ENCODE measurements around the gene IFT172. TPM values are rescaled to one million over a fixed set of nuclear protein-coding genes. Genes with fewer than 3 reads are reported as not detected.
A peak's percentile ranks its signal among the peaks of the same experiment; 100 is the strongest.

The IFT172 gene
- total RNA-seq, 2 donors from 2014 or later: 10.5 to 18.6 TPM

GRCh38 chr2:27498975-27499374, 9.4 kb upstream of the IFT172 start:
- H3K36me3 Mint-ChIP-seq (ENCODE audit: low read depth): no peaks in the 10 kb centered on the region
- no peaks in the 10 kb centered on the region for H3K9me3 Mint-ChIP-seq
- H3K27me3 Mint-ChIP-seq: peaks cover 35% of the 10 kb centered on the region
- H3K4me1 Mint-ChIP-seq: no peaks in the 10 kb centered on the region
- no peak overlapping the region for H3K4me3 Mint-ChIP-seq
- no peak overlapping the region for H3K27ac Mint-ChIP-seq
- ATAC-seq (replicated peaks): no peak

DNA sequence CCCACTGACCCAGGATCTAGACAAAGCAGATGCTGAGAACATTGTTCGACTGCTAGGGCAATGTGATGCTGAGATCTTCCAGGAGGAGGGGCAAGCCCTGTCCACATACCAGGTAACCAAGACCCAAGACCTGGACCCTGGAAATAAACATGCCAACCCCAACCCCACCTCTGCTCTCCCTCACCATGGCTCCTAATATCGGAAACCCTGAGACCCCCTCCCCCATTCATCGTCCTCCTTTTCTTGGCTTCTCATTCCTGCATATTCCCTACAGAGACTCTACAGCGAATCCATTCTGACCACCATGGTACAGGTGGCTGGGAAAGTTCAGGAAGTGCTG, 7.7 kb upstream of the IFT172 start:
- no peak overlapping the region for H3K4me3 Mint-ChIP-seq
- no peak for ATAC-seq (replicated peaks)
- no peaks in the 10 kb centered on the region for H3K9me3 Mint-ChIP-seq
- peaks cover 39% of the 10 kb centered on the region for H3K27me3 Mint-ChIP-seq
- H3K27ac Mint-ChIP-seq: no peak overlapping the region
- H3K36me3 Mint-ChIP-seq (ENCODE audit: low read depth): no peaks in the 10 kb centered on the region
- H3K4me1 Mint-ChIP-seq: no peaks in the 10 kb centered on the region

- H3K27ac Mint-ChIP-seq: no peak within 1 kb of the TSS
- no peaks in the 10 kb centered on the region for H3K9me3 Mint-ChIP-seq
- H3K27me3 Mint-ChIP-seq: peaks cover 39% of the 10 kb centered on the region
- H3K36me3 Mint-ChIP-seq (ENCODE audit: low read depth): no peaks in the 10 kb centered on the region
- H3K4me1 Mint-ChIP-seq: no peaks in the 10 kb centered on the region
- no peak for ATAC-seq (replicated peaks)
- H3K4me3 Mint-ChIP-seq: peak within 1 kb of the TSS; percentile 69
These were observed 7.1 kb upstream of the IFT172 start, which contains the start of gene GCKR for GRCh38 chr2:27496357-27497287. TSS of gene GCKR (plus strand) at chr2:27496839. CDS start at chr2:27496905, 66 bp downstream.

GRCh38 chr2:27495840-27496356, 6.4 kb upstream of the IFT172 start:
- H3K9me3 Mint-ChIP-seq: no peaks in the 10 kb centered on the region
- no peak overlapping the region for H3K27ac Mint-ChIP-seq
- peaks cover 39% of the 10 kb centered on the region for H3K27me3 Mint-ChIP-seq
- no peaks in the 10 kb centered on the region for H3K4me1 Mint-ChIP-seq
- ATAC-seq (replicated peaks): no peak
- H3K4me3 Mint-ChIP-seq: peak overlapping the region; percentile 69
- H3K36me3 Mint-ChIP-seq (ENCODE audit: low read depth): no peaks in the 10 kb centered on the region

DNA sequence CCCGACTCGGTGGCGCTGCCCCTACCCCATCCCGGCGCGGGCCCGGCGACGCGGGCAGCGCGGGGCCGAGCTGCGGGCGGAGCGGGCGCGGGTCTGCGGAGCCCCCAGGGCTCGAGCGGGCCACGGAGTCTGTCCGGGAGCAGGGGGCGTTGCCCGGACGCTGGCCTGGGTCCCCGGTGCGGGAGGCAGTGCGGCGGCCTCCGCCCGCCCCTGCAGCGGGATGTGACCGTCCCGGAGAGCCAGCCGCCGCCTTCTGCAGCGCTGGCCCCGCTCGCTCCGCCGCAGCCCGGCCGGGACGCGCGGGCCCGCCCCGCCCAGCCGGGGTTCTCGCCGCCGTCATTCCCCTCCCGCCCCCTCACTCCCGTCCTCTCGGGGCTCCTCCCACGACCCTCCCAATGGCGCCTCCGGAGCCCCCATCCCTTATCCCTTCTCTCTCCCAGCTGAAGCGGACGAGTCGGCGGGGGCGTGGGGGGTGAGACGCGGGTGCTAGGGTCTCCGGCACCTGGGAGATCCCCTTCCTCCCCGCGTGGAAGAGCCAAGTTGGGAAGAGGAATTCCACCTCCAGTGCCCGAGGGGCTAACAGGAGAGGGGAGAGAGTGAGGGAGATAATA, 5.5 kb upstream of the IFT172 start, which contains the start of gene FNDC4:
Gene FNDC4, minus strand, starts transcription at position 257 of the 611 bp plus-strand sequence. CDS start 521 bp downstream, outside the sequence.
- ATAC-seq (replicated peaks): peak; percentile 65
- peaks cover 39% of the 10 kb centered on the region for H3K27me3 Mint-ChIP-seq
- no peaks in the 10 kb centered on the region for H3K36me3 Mint-ChIP-seq (ENCODE audit: low read depth)
- H3K4me3 Mint-ChIP-seq: peak within 1 kb of the TSS; percentile 69
- peaks cover 2% of the 10 kb centered on the region for H3K4me1 Mint-ChIP-seq
- H3K9me3 Mint-ChIP-seq: no peaks in the 10 kb centered on the region
- no peak within 1 kb of the TSS for H3K27ac Mint-ChIP-seq

DNA sequence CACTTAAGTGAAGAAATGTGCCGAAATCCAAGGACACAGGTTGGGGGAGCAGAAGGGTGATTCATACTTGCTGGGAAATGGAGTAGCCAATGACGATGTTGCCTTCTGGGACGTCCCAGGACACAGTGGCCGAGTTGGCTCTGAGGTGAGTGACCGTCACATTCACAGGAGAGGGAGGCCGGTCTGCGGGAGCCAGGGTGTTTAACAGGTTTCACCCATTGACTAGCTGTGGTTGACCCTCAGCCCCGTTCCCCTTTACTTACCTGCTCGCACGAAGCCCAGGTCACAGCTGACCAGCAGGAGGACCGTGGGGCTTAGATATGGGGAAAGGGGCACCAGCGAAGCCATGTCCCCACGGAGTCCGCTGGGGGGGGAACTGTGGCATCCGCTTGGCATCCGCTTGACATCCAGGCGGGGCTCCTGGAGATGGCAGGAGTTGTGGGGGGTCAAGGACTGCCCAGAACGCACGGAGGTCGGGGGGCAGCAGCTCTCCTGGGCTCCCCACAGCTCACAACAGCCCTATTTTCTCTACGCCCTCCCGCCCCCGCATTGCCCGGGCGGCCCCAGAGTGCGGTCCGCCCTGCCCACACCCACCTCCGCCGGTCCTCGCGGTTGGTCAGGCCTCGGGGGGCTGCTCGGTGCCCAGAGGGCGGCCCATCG, 4.9 kb upstream of the IFT172 start:
- no peak for ATAC-seq (replicated peaks)
- Mint-ChIP-seq H3K4me1 (peaks cover 8% of the 10 kb centered on the region), H3K9me3 (no peaks in the 10 kb centered on the region), H3K36me3 (ENCODE audit: low read depth) (no peaks in the 10 kb centered on the region), H3K4me3 (peak overlapping the region; percentile 56), H3K27me3 (peaks cover 38% of the 10 kb centered on the region), H3K27ac (no peak overlapping the region)

- no peak for ATAC-seq (replicated peaks)
- Mint-ChIP-seq H3K27me3 (peaks cover 35% of the 10 kb centered on the region), H3K36me3 (ENCODE audit: low read depth) (no peaks in the 10 kb centered on the region), H3K4me3 (peak overlapping the region; percentile 56), H3K4me1 (peaks cover 9% of the 10 kb centered on the region), H3K9me3 (no peaks in the 10 kb centered on the region), H3K27ac (no peak overlapping the region)
These were observed 4.4 kb upstream of the IFT172 start for GRCh38 chr2:27493948-27494283.

DNA sequence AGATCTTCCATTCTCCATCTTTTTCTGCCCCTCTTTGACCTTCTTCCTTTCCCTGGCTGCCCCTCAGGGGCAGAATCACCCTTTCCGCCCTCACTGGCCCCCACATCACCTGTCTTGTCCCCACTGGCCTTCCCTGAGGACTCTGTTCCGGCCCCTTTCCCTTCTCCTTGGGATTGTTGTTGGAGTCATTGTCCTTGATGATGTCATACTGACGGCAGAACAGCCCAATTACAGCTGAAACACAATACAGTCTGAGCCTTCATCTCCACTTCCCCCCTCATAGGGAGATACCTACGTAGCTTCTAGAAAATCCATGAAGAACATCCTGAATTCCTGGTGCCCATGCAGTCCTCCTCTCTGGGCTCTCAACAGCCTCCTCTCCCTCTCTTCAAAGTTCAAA, 3.0 kb upstream of the IFT172 start:
- Mint-ChIP-seq H3K4me3 (no peak overlapping the region), H3K9me3 (no peaks in the 10 kb centered on the region), H3K36me3 (ENCODE audit: low read depth) (no peaks in the 10 kb centered on the region), H3K27ac (no peak overlapping the region), H3K4me1 (peaks cover 9% of the 10 kb centered on the region), H3K27me3 (peaks cover 25% of the 10 kb centered on the region)
- ATAC-seq (replicated peaks): no peak

DNA sequence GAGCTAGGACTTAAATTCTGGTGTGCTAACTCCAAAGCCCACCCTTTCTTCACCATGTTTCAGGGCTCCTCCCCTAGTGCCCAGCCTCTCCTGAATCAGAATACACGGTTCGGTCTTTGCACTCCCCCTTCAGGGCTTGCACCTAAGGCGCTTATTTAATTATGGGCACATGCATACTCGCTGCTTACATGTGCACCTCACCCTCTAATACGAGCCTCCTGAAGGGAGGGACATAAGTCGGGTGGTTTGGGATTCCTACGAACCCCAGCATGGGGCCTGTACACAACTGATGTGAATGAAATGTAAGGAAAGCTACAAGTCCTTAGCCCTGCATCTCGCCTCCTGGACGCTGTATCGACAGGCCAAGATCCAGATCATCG, 435 bp downstream of the IFT172 start:
- Mint-ChIP-seq H3K36me3 (ENCODE audit: low read depth) (no peaks in the 10 kb centered on the region), H3K27me3 (peaks cover 4% of the 10 kb centered on the region), H3K4me1 (peaks cover 9% of the 10 kb centered on the region), H3K4me3 (peak overlapping the region; percentile 92), H3K27ac (peak overlapping the region; percentile 94), H3K9me3 (no peaks in the 10 kb centered on the region)
- ATAC-seq (replicated peaks): no peak

- no peak overlapping the region for H3K27ac Mint-ChIP-seq
- peaks cover 9% of the 10 kb centered on the region for H3K4me1 Mint-ChIP-seq
- no peak for ATAC-seq (replicated peaks)
- no peaks in the 10 kb centered on the region for H3K27me3 Mint-ChIP-seq
- no peak overlapping the region for H3K4me3 Mint-ChIP-seq
- no peaks in the 10 kb centered on the region for H3K9me3 Mint-ChIP-seq
- peaks cover 12% of the 10 kb centered on the region for H3K36me3 Mint-ChIP-seq (ENCODE audit: low read depth)
These were observed 4.0 kb downstream of the IFT172 start for GRCh38 chr2:27485496-27485895.

GRCh38 chr2:27471961-27472360, 17.6 kb downstream of the IFT172 start:
- ATAC-seq (replicated peaks): no peak
- Mint-ChIP-seq H3K4me1 (no peaks in the 10 kb centered on the region), H3K27ac (no peak overlapping the region), H3K36me3 (ENCODE audit: low read depth) (peaks cover 24% of the 10 kb centered on the region), H3K9me3 (no peaks in the 10 kb centered on the region), H3K27me3 (no peaks in the 10 kb centered on the region), H3K4me3 (no peak overlapping the region)

- H3K36me3 Mint-ChIP-seq (ENCODE audit: low read depth): no peaks in the 10 kb centered on the region
- no peaks in the 10 kb centered on the region for H3K27me3 Mint-ChIP-seq
- H3K9me3 Mint-ChIP-seq: no peaks in the 10 kb centered on the region
- no peak overlapping the region for H3K4me3 Mint-ChIP-seq
- no peaks in the 10 kb centered on the region for H3K4me1 Mint-ChIP-seq
- ATAC-seq (replicated peaks): no peak
- H3K27ac Mint-ChIP-seq: no peak overlapping the region
These were observed 25.1 kb downstream of the IFT172 start for GRCh38 chr2:27464443-27464842.

DNA sequence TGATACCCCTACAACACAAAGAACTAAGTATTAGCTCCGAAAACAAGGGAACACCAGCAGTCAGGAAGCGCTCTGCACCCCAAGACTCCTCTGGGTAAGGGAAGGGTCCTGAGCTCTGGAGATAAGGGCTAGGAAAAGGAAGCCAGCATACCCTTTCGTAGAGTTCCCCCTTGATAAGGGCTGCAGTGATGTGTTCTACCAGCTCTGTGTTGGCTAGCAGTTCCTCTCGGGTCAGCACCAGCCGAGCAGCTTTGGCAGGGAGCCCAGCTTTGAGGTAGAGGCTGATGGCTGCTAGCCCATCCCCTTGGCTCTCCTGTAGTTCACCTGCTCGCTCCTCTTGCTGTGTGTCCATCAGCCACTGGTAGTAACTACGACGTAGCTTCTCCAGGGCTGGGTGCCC, 28.4 kb downstream of the IFT172 start:
- no peak for ATAC-seq (replicated peaks)
- H3K36me3 Mint-ChIP-seq (ENCODE audit: low read depth): peaks cover 5% of the 10 kb centered on the region
- no peaks in the 10 kb centered on the region for H3K9me3 Mint-ChIP-seq
- H3K27me3 Mint-ChIP-seq: no peaks in the 10 kb centered on the region
- no peak overlapping the region for H3K4me3 Mint-ChIP-seq
- no peaks in the 10 kb centered on the region for H3K4me1 Mint-ChIP-seq
- no peak overlapping the region for H3K27ac Mint-ChIP-seq

GRCh38 chr2:27453968-27454367, 35.6 kb downstream of the IFT172 start:
- Mint-ChIP-seq H3K27ac (peak overlapping the region; percentile 51), H3K27me3 (no peaks in the 10 kb centered on the region), H3K36me3 (ENCODE audit: low read depth) (peaks cover 3% of the 10 kb centered on the region), H3K4me1 (no peaks in the 10 kb centered on the region), H3K9me3 (no peaks in the 10 kb centered on the region), H3K4me3 (no peak overlapping the region)
- no peak for ATAC-seq (replicated peaks)

All from activated T-helper 17 cell treated with anti-CD3 and anti-CD28 coated beads, Interleukin-2, amount 50 U/mL, for 72 hours (primary cell).